HG03457 (cell line): Measurements from ENCODE around the gene PDXDC1.
"Not testable (repeated sequence)": the region's sequence is repeated elsewhere in the genome, so short reads cannot be mapped to it uniquely, and the experiment has no call there.

Source experiments
- ATAC-seq: cut with Tn5 transposase; IDR thresholded peaks from one replicate; pipeline ENCODE4 v1.9.1; 2021; ENCODE audit warnings: moderate number of reproducible peaks; ENCODE audit not compliant: unreplicated experiment

Gene PDXDC1

GRCh38 chr16:15034266-15035162 is 59.7 kb downstream of the PDXDC1 start:
- ATAC-seq: no peak

GRCh38 chr16:15035163-15035729 is 60.4 kb downstream of the PDXDC1 start:
- no peak for ATAC-seq

- ATAC-seq: no peak
Observed at GRCh38 chr16:15037003-15037402, 62.2 kb downstream of the PDXDC1 start.

GRCh38 chr16:15037745-15038144 is 62.9 kb downstream of the PDXDC1 start:
- no peak for ATAC-seq

GRCh38 chr16:15038689-15039088 is 63.9 kb downstream of the PDXDC1 start:
- no peak for ATAC-seq

- no peak for ATAC-seq
Observed at GRCh38 chr16:15041271-15042004, 66.6 kb downstream of the PDXDC1 start.

GRCh38 chr16:15043344-15043743 is 68.5 kb downstream of the PDXDC1 start:
- no peak for ATAC-seq

GRCh38 chr16:15044286-15044685 is 69.5 kb downstream of the PDXDC1 start:
- no peak for ATAC-seq

- not testable (repeated sequence) for ATAC-seq
Observed at GRCh38 chr16:15045270-15045669, 70.4 kb downstream of the PDXDC1 start.

GRCh38 chr16:15046692-15047376 is 72.0 kb downstream of the PDXDC1 start:
- no peak for ATAC-seq

GRCh38 chr16:15049581-15050180 is 74.9 kb downstream of the PDXDC1 start:
- no peak for ATAC-seq

GRCh38 chr16:15050440-15050839 is 75.6 kb downstream of the PDXDC1 start:
- ATAC-seq: not testable (repeated sequence)

GRCh38 chr16:15051387-15051951 is 76.6 kb downstream of the PDXDC1 start:
- no peak for ATAC-seq

- no peak for ATAC-seq
Observed at GRCh38 chr16:15052747-15053476, 78.1 kb downstream of the PDXDC1 start.

GRCh38 chr16:15053904-15054303 is 79.1 kb downstream of the PDXDC1 start:
- no peak for ATAC-seq

- no peak for ATAC-seq
Observed at GRCh38 chr16:15054357-15055140, 79.7 kb downstream of the PDXDC1 start.

GRCh38 chr16:15055141-15056053 is 80.6 kb downstream of the PDXDC1 start:
- ATAC-seq: peak; percentile 51
